Cortex of kidney (tissue), 1 donor: ENCODE results near the gene EPHX1.
"Not testable (repeated sequence)": the region's sequence is repeated elsewhere in the genome, so short reads cannot be mapped to it uniquely, and the experiment has no call there.

Experiments used
- DNase-seq: peaks from one replicate; lab custom pipeline; 2025; lab: John Stamatoyannopoulos, UW

EPHX1 gene

DNA sequence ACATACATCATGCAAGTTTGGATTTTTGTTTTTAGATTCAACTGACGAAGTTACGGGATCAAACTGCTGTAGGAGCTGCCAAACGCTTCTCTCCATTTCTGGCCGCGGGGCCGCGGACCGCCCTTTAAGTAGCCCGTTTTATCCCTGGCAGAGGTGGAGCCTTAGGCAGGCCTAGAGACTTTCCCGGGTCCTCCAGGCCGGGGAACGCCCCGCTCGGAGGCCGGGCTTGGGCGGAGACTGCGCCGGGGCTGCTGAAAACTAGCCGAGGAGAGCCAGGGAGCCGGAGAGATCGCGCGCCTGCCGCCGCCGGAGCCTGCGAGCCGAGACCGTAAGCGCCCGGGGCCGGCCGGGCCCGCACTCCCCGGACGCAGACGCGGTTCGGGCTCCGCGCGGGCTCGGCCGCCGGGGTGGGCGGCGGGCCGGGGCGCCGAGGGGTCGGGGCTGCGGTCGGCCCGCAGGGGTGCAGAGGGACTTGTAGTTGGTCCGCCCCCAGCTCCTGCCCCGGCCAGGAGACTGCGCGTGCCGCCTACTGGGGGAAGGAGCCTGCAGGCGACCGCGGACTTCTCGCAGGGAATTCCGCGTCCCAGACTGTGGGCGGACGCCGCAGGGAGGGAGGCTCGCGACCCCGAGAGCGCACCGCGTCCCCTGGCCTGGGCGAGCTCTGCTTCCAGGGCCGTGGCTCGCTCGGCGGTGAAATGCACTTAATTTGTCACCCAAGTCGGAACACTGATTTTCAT lies at the start of gene EPHX1:
EPHX1 (plus strand) TSS at position 283 of the 737 bp plus-strand sequence. CDS start 18,606 bp downstream, outside the sequence.
- DNase-seq = no peak

- no peak for DNase-seq
Observed at GRCh38 chr1:225760531-225760930, 49.4 kb upstream of the EPHX1 start.

- not testable (repeated sequence) for DNase-seq
Observed at GRCh38 chr1:225761395-225761794, 48.5 kb upstream of the EPHX1 start.

DNA sequence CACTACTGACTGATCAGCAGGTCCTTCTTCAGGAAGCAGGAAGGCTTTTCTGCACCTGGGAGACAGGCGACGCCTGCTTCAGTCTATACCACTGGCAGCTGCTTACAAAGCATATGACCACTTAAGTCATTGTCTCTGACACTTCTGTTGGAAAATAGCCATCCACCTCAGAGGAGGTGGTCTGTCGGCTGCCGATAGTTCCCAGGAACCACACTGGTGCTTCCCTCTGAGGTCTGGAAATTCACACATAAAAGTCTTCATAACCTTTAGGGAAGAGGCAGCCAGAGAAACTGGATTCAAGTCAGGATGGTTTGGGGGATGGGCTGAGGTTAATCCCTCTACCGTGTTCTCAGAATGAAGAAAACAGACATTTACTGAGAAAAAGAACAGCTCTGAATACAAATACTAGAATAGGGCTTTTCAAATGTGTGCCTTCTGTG lies 47.9 kb upstream of the EPHX1 start:
- DNase-seq = no peak

- no peak for DNase-seq
Observed at GRCh38 chr1:225762444-225762843, 47.5 kb upstream of the EPHX1 start.

GRCh38 chr1:225763716-225764548 lies 46.0 kb upstream of the EPHX1 start:
- DNase-seq = no peak

GRCh38 chr1:225765982-225766674 lies 43.8 kb upstream of the EPHX1 start:
- no peak for DNase-seq

- no peak for DNase-seq
Observed at GRCh38 chr1:225766967-225767633, 42.8 kb upstream of the EPHX1 start.

DNA sequence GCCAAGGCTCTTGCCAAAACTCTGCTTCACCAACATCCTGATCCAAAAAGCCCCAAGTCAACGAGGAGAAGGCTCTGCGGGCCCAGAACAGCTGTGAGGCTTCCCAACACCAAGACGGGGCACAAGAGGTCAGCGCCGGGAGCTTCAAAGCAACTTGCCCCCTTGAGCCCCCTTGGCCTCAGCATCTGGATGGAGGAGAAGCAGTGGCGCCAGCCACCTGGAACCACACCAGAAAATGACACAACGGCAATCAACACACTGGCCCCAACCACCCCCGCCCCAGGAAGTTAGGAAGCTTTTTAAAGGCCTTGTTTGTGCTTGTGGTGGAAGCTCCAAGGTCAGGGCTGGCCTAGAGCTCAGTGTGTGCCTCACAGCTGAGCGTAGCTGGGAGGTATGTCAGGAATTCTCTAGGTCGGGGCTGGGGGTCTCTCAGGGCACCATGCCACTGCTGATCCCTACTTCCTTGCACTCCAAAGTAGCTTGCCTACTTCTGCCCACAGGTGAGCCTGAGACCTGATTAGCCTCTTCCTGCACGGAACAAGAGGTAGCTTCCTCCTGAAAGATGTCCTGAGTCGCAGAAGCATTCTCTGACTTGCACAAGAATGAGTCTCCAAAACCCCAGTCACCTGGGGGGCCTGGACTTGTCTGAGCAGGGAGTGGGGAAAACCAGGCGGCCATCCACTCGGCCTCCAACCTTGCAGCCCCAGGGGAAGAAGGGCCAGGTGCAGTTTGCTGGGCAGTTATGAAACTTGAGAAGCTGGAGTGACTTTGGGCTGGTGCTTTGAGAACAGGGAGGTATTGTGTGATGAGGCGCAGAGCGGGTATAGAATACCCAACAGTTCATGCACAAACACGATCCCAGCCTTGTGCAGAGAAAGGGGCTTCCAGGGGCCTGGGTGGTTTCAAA lies 42.0 kb upstream of the EPHX1 start:
- no peak for DNase-seq

DNA sequence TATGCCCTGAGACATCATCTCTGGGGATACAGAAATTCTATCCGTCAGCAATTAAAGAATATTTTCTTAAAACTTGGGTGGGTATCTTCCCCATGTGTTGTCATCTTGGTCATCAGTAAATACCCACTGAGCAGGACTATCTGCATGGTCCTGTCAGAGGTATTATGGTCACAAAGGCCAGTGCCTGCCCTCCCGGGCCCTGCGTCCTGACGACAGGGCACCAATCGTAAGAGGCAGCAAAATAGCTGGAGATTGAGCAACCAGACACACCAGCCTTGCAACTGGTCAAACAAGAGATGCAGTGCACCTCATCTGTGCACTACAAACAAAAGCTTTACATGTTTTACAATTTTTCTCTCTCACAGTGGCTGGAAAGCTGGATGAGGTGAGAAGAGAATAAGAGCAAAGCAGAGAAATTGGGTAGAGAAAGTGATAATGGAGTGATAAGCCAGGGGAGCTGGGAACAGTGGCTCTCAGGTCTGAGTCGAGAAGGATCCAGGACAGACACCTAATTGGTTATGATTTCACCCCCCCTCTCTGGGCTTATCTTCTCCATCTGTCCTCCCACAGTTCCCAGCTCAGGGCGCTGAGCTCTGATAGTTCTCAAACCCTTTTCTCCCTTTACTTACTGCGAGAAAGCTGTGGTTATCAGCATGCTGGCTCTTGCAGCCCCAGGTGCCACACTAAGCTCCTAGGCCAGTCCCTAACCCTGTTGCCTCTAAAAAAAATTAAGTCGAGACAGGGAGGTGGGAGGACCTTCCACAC lies 41.1 kb upstream of the EPHX1 start:
- no peak for DNase-seq

GRCh38 chr1:225769687-225770086 lies 40.2 kb upstream of the EPHX1 start:
- DNase-seq = no peak

- no peak for DNase-seq
Observed at GRCh38 chr1:225770561-225771248, 39.2 kb upstream of the EPHX1 start.

DNA sequence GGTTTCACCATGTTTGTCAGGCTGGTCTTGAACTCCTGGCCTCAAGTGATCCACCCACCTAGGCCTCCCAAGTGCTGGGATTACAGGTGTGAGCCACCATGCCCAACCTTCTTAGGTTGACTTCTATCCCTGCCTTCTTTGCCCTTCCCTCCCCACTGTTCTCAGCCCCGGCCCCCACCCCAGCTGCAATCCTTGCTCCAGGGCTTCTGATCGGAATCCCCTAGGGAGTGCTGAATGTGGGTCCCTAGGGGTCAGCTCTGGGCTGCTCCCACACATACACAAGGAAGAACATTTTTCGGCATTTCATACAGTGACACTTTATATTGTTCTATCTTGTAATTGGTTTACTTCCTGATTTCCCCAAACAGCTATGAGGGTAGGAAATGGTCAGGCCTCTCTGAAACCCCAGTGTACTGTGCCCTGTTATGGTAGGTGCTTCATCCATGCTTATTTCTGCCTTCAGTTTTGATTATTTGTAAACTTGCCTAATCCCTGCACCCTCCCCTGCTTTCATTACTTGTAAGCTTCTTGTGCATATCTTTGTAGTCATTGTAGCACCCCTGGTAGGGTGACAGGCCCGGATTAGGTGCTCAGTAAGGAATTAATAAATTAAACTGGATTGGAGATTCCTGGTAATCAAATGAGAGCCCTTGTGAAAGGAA lies 38.1 kb upstream of the EPHX1 start:
- no peak for DNase-seq

DNA sequence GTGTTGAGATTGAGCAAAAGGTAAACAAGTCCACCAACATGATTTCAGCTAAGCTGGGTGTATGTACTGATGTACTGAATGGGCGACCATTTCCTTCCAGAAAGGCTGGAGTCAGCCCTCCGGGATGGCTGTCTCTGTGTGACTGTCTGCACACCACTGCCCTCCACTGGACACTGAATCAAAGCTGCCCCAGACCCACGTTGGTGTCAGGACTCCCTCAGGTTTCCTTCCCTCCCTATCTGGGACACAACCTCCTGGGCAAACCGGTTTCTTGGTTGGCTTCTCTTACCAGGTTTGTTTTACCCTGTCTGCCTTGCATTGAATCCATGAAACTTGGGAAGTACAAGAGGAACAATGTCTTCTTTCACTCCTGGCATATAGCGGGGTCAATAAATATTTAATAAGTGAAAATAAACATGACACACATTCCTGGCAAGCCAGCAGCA lies 37.6 kb upstream of the EPHX1 start:
- DNase-seq = no peak

DNA sequence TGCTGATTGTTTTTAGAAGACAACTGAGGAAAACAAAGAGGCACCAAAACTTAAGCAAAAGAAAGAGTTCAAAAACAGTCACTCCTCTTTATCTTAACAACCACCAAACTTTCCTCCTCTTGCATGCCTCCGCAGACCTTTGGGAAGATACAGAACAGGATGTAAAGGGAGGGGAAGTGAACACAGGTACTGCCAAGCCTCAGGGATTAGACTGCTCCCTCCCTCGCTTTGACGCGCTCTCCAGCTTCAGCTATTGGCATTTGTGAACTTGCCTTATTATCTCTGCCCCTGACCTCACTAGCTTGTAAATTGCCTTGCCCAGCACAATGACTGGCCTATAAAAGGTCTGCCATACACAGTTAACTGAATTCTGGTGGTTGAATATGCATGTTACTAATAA lies 37.1 kb upstream of the EPHX1 start:
- no peak for DNase-seq

- no peak for DNase-seq
Observed at GRCh38 chr1:225774281-225775147, 35.4 kb upstream of the EPHX1 start.

- DNase-seq = no peak
Observed at GRCh38 chr1:225776294-225776693, 33.6 kb upstream of the EPHX1 start.

DNA sequence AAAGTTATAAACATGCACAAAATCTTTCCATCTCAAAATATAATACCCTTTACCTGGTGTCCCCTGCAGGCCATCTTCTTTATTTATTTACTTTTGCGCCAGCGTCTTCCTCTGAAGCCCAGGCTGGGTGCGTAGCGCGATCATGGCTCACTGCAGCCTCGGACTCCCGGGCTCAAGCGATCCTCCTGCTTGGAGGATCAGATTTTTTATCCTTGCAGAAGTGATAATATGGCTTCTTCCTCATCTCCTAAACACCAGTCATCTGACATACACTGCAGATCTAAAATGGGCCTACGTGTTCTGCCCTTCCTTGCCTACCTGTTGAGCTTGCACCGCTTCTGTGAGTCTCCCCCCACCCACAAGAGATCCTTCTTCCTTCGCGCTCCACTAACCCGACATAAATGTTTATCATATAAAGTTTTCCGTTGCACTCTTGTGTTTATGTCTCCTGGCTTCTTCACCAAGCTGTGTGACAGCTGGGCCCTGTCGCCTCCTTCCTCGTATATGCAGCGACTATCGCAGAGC lies 32.8 kb upstream of the EPHX1 start:
- DNase-seq = no peak
